Liver (tissue), 3 donors: ENCODE data around the gene CHID1.

Source experiments
- EGR1 ChIP-seq, 2 donors: IDR thresholded peaks; 2 replicates each; pipeline ENCODE4 v1.6.1; 2016 to 2018; ENCODE audit warnings: antibody characterized with exemption in 2 of 2, low read depth in 2 of 2
- JUND ChIP-seq, 2 donors: IDR thresholded peaks; 2 replicates each; pipeline ENCODE4 v1.6.1; 2016; ENCODE audit warnings: antibody characterized with exemption in 2 of 2
- MAX ChIP-seq: IDR thresholded peaks from 2 replicates; pipeline ENCODE4 v1.6.1; 2016; ENCODE audit warnings: antibody characterized with exemption
- RAD21 ChIP-seq, 2 donors: IDR thresholded peaks; 2 replicates each; pipeline ENCODE4 v1.6.1; 2016; ENCODE audit warnings: antibody characterized with exemption in 2 of 2, mild to moderate bottlenecking in 2 of 2
- TAF1 ChIP-seq: conservative IDR thresholded peaks from 2 replicates; pipeline ENCODE4 v1.6.1; 2016; ENCODE audit warnings: antibody characterized with exemption, mild to moderate bottlenecking
- TF ChIP-seq, protein P1 (sequence below): fragments of 150-350 bp; IDR thresholded peaks from 2 replicates; pipeline ENCODE4 v1.5.1; 2017; ENCODE audit warnings: improper control_type of control experiment, low read depth, low read length; ENCODE audit not compliant: missing input control
- TF ChIP-seq, protein P2 (sequence below): IDR thresholded peaks from 2 replicates; pipeline ENCODE4 v1.6.1; 2016; ENCODE audit warnings: antibody characterized with exemption, mild to moderate bottlenecking
- donor health status: healthy.
- donor health status: healthy.

- TF ChIP-seq, protein P1, sequence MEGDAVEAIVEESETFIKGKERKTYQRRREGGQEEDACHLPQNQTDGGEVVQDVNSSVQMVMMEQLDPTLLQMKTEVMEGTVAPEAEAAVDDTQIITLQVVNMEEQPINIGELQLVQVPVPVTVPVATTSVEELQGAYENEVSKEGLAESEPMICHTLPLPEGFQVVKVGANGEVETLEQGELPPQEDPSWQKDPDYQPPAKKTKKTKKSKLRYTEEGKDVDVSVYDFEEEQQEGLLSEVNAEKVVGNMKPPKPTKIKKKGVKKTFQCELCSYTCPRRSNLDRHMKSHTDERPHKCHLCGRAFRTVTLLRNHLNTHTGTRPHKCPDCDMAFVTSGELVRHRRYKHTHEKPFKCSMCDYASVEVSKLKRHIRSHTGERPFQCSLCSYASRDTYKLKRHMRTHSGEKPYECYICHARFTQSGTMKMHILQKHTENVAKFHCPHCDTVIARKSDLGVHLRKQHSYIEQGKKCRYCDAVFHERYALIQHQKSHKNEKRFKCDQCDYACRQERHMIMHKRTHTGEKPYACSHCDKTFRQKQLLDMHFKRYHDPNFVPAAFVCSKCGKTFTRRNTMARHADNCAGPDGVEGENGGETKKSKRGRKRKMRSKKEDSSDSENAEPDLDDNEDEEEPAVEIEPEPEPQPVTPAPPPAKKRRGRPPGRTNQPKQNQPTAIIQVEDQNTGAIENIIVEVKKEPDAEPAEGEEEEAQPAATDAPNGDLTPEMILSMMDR: no peak
- TF ChIP-seq, protein P2, sequence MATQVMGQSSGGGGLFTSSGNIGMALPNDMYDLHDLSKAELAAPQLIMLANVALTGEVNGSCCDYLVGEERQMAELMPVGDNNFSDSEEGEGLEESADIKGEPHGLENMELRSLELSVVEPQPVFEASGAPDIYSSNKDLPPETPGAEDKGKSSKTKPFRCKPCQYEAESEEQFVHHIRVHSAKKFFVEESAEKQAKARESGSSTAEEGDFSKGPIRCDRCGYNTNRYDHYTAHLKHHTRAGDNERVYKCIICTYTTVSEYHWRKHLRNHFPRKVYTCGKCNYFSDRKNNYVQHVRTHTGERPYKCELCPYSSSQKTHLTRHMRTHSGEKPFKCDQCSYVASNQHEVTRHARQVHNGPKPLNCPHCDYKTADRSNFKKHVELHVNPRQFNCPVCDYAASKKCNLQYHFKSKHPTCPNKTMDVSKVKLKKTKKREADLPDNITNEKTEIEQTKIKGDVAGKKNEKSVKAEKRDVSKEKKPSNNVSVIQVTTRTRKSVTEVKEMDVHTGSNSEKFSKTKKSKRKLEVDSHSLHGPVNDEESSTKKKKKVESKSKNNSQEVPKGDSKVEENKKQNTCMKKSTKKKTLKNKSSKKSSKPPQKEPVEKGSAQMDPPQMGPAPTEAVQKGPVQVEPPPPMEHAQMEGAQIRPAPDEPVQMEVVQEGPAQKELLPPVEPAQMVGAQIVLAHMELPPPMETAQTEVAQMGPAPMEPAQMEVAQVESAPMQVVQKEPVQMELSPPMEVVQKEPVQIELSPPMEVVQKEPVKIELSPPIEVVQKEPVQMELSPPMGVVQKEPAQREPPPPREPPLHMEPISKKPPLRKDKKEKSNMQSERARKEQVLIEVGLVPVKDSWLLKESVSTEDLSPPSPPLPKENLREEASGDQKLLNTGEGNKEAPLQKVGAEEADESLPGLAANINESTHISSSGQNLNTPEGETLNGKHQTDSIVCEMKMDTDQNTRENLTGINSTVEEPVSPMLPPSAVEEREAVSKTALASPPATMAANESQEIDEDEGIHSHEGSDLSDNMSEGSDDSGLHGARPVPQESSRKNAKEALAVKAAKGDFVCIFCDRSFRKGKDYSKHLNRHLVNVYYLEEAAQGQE: no peak
- TF ChIP-seq TAF1 (no peak), JUND (IDR thresholded peaks at IDR 0.05) (no peak), EGR1 (IDR thresholded peaks at IDR 0.05; ENCODE audit: low read depth in 2 of 2) (no peak), MAX (no peak), RAD21 (IDR thresholded peaks at IDR 0.05) (no peak)
Observed at GRCh38 chr11:912266-912665, 1.7 kb upstream of the CHID1 start.
